Mononuclear cell (primary cell): Measurements from ENCODE around the gene EIF4E2. TPM values are rescaled to one million over a fixed set of nuclear protein-coding genes. Genes with fewer than 3 reads are reported as not detected.

Source experiments
- H3K27me3 ChIP-seq: 2 replicates; pipeline ENCODE4 v1.6.0; 2011; ENCODE audit warnings: low read length, control low read depth; ENCODE audit not compliant: insufficient read depth
- H3K4me1 ChIP-seq: 2 replicates; pipeline ENCODE4 v1.5.1; 2011; ENCODE audit warnings: mild to moderate bottlenecking, low read length, control low read depth; ENCODE audit not compliant: insufficient read depth
- H3K4me3 ChIP-seq: 2 replicates; pipeline ENCODE4 v1.5.1; 2011; ENCODE audit warnings: mild to moderate bottlenecking, low read length, moderate library complexity
- H3K9me3 ChIP-seq: 2 replicates; pipeline ENCODE4 v1.5.1; 2011; ENCODE audit warnings: low read depth, mild to moderate bottlenecking, control low read depth, low read length
- total RNA-seq: library from RNA; depleted of rRNA; stranded (reverse); fragments of >200 nt; gene quantifications from one replicate; pipeline ENCODE4 v1.2.3, GENCODE V29; 2012

EIF4E2 gene
- total RNA-seq, 1 donor: 50.1 TPM

- no peaks in the 10 kb centered on the region for H3K27me3 ChIP-seq
- no peak overlapping the region for H3K4me3 ChIP-seq
- H3K4me1 ChIP-seq: no peaks in the 10 kb centered on the region
- no peaks in the 10 kb centered on the region for H3K9me3 ChIP-seq
Observed at GRCh38 chr2:232581725-232582124, 31.2 kb downstream of the EIF4E2 start.

- Histone ChIP-seq H3K4me1 (peaks cover 6% of the 10 kb centered on the region), H3K27me3 (no peaks in the 10 kb centered on the region), H3K9me3 (no peaks in the 10 kb centered on the region), H3K4me3 (no peak overlapping the region)
Observed at GRCh38 chr2:232584238-232584637, 33.7 kb downstream of the EIF4E2 start.

- no peaks in the 10 kb centered on the region for H3K9me3 ChIP-seq
Observed at GRCh38 chr2:232586943-232587505, 36.5 kb downstream of the EIF4E2 start.

GRCh38 chr2:232587512-232587911 is 37.0 kb downstream of the EIF4E2 start:
- Histone ChIP-seq H3K4me3 (no peak overlapping the region), H3K9me3 (no peaks in the 10 kb centered on the region), H3K4me1 (peaks cover 6% of the 10 kb centered on the region), H3K27me3 (no peaks in the 10 kb centered on the region)

More at GRCh38 chr2:232586943-232587505, 36.5 kb downstream of the EIF4E2 start:
- Histone ChIP-seq H3K4me1 (peaks cover 6% of the 10 kb centered on the region), H3K27me3 (no peaks in the 10 kb centered on the region), H3K4me3 (no peak overlapping the region)

GRCh38 chr2:232588031-232588430 is 37.5 kb downstream of the EIF4E2 start:
- no peaks in the 10 kb centered on the region for H3K27me3 ChIP-seq
- H3K9me3 ChIP-seq: no peaks in the 10 kb centered on the region
- H3K4me3 ChIP-seq: no peak overlapping the region
- peaks cover 6% of the 10 kb centered on the region for H3K4me1 ChIP-seq

GRCh38 chr2:232588680-232589585 is 38.4 kb downstream of the EIF4E2 start:
- no peaks in the 10 kb centered on the region for H3K27me3 ChIP-seq

GRCh38 chr2:232592772-232593395 is 42.4 kb downstream of the EIF4E2 start:
- Histone ChIP-seq H3K4me1 (no peaks in the 10 kb centered on the region), H3K4me3 (no peak overlapping the region), H3K27me3 (no peaks in the 10 kb centered on the region), H3K9me3 (no peaks in the 10 kb centered on the region)

More at GRCh38 chr2:232588680-232589585, 38.4 kb downstream of the EIF4E2 start:
- H3K9me3 ChIP-seq: no peaks in the 10 kb centered on the region
- H3K4me3 ChIP-seq: no peak overlapping the region
- H3K4me1 ChIP-seq: peaks cover 6% of the 10 kb centered on the region

- Histone ChIP-seq H3K27me3 (no peaks in the 10 kb centered on the region), H3K4me1 (no peaks in the 10 kb centered on the region), H3K4me3 (no peak overlapping the region), H3K9me3 (no peaks in the 10 kb centered on the region)
Observed at GRCh38 chr2:232593982-232594381, 43.5 kb downstream of the EIF4E2 start.

- Histone ChIP-seq H3K4me3 (no peak overlapping the region), H3K4me1 (no peaks in the 10 kb centered on the region), H3K27me3 (no peaks in the 10 kb centered on the region), H3K9me3 (no peaks in the 10 kb centered on the region)
Observed at GRCh38 chr2:232597362-232598079, 47.0 kb downstream of the EIF4E2 start.

- Histone ChIP-seq H3K27me3 (no peaks in the 10 kb centered on the region), H3K4me3 (no peak overlapping the region), H3K4me1 (no peaks in the 10 kb centered on the region), H3K9me3 (no peaks in the 10 kb centered on the region)
Observed at GRCh38 chr2:232598293-232598692, 47.8 kb downstream of the EIF4E2 start.

- no peaks in the 10 kb centered on the region for H3K27me3 ChIP-seq
- H3K9me3 ChIP-seq: no peaks in the 10 kb centered on the region
- no peak overlapping the region for H3K4me3 ChIP-seq
- H3K4me1 ChIP-seq: no peaks in the 10 kb centered on the region
Observed at GRCh38 chr2:232600053-232600773, 49.7 kb downstream of the EIF4E2 start.

GRCh38 chr2:232603283-232603682 is 52.8 kb downstream of the EIF4E2 start:
- peaks cover 9% of the 10 kb centered on the region for H3K4me1 ChIP-seq
- no peaks in the 10 kb centered on the region for H3K27me3 ChIP-seq
- no peaks in the 10 kb centered on the region for H3K9me3 ChIP-seq
- H3K4me3 ChIP-seq: no peak overlapping the region

GRCh38 chr2:232604535-232604934 is 54.0 kb downstream of the EIF4E2 start:
- Histone ChIP-seq H3K27me3 (no peaks in the 10 kb centered on the region), H3K4me3 (no peak overlapping the region), H3K9me3 (no peaks in the 10 kb centered on the region), H3K4me1 (peaks cover 9% of the 10 kb centered on the region)

- no peak overlapping the region for H3K4me3 ChIP-seq
- no peaks in the 10 kb centered on the region for H3K27me3 ChIP-seq
- peaks cover 9% of the 10 kb centered on the region for H3K4me1 ChIP-seq
- H3K9me3 ChIP-seq: no peaks in the 10 kb centered on the region
Observed at GRCh38 chr2:232607011-232607410, 56.5 kb downstream of the EIF4E2 start.
